Measurements from ENCODE around the gene ROPN1B. TPM values are rescaled to one million over a fixed set of nuclear protein-coding genes. Genes with fewer than 3 reads are reported as not detected.

ROPN1B gene
- total and polyA plus RNA-seq, 2 of the 8 experiments (the other 6 are each of a cell fraction or from before 2014, with no cell fraction given), result 0.30 TPM; not detected in 1

GRCh38 chr3:125958511-125959316, 10.3 kb upstream of the ROPN1B start:
- Histone ChIP-seq H3K27ac (ENCODE audit: low read depth, low read length) (no peak overlapping the region), H3K4ac (replicated peaks; ENCODE audit: insufficient read length, low read depth, low read length) (no peak overlapping the region), H3K23me2 (ENCODE audit: low read depth, low read length) (no peaks in the 10 kb centered on the region), H2AK5ac (ENCODE audit: low read depth, low read length) (no peak overlapping the region), H4K20me1 (replicated peaks in 1 of 2; ENCODE audit: control insufficient read depth in 1 of 2, insufficient read depth in 2 of 2, low read length in 2 of 2) (no peaks in the 10 kb centered on the region), H2AFZ (ENCODE audit: low read length) (peak overlapping the region; percentile 22; the same call in 1 of the 2 replicates), H4K8ac (ENCODE audit: extremely low read depth, insufficient read depth, low read length) (no peak overlapping the region), H3K79me2 (ENCODE audit: control insufficient read depth in 1 of 2, insufficient read depth in 2 of 2, low read length in 2 of 2) (no peaks in the 10 kb centered on the region), H2BK15ac (ENCODE audit: low read length) (no peak overlapping the region), H3K27me3 (replicated peaks in 1 of 4; ENCODE audit: control insufficient read depth in 3 of 4, extremely low read depth in 1 of 4, insufficient read depth in 3 of 4, low read length in 3 of 4) (no peaks in the 10 kb centered on the region), H3K4me2 (ENCODE audit: insufficient read depth in 1 of 2, low read depth in 2 of 2, low read length in 2 of 2) (peak overlapping the region; percentile 29 to 38; a peak in 2 of 4 replicates), H3K23ac (ENCODE audit: insufficient read length) (no peak overlapping the region), H2BK12ac (ENCODE audit: low read depth, low read length) (no peak overlapping the region), H3K14ac (ENCODE audit: insufficient read length) (no peak overlapping the region), H3K4me3 (ENCODE audit: extremely low read depth in 1 of 4, insufficient read depth in 2 of 4, low read depth in 3 of 4, low read length in 4 of 4) (no peak overlapping the region; a peak in 1 of 8 replicates), H3K9me3 (ENCODE audit: insufficient read depth in 2 of 2, low read depth in 1 of 2, low read length in 1 of 2) (no peaks in the 10 kb centered on the region), H3K18ac (ENCODE audit: extremely low read depth, low read length) (no peak overlapping the region), H4K5ac (ENCODE audit: insufficient read length, low read depth, low read length) (no peak overlapping the region), H2BK120ac (replicated peaks; ENCODE audit: low read depth, low read length) (no peak overlapping the region), H3K56ac (replicated peaks; ENCODE audit: insufficient read length, low read depth, low read length) (no peak overlapping the region), H4K91ac (replicated peaks; ENCODE audit: insufficient read length, low read length) (no peak overlapping the region), H3K36me3 (ENCODE audit: control insufficient read depth in 2 of 4, insufficient read depth in 4 of 4, low read length in 3 of 4) (no peaks in the 10 kb centered on the region), H3K4me1 (replicated peaks in 1 of 4; ENCODE audit: control insufficient read depth in 3 of 4, insufficient read depth in 4 of 4, low read length in 3 of 4) (no peaks in the 10 kb centered on the region), H3K79me1 (ENCODE audit: low read depth, low read length) (no peaks in the 10 kb centered on the region), H2BK20ac (ENCODE audit: low read length) (no peak overlapping the region), H3K9ac (replicated peaks in 1 of 4; ENCODE audit: extremely low read depth in 1 of 4, low read depth in 3 of 4, low read length in 3 of 4) (no peak overlapping the region), H2BK5ac (ENCODE audit: low read depth, low read length) (no peak overlapping the region)
- FAIRE-seq (no peak), DNase-seq (ENCODE audit: low read depth in 1 of 2, low spot score in 2 of 2) (peak in 1 of 2 experiments; percentile 55)
- TF ChIP-seq KDM5A (IDR thresholded peaks at IDR 0.05; ENCODE audit: low read length), result no peak
- TF ChIP-seq SAP30 (IDR thresholded peaks at IDR 0.05; ENCODE audit: insufficient read depth, insufficient replicate concordance, low read length), result no peak
- no peak for TF ChIP-seq EGR1 (IDR thresholded peaks at IDR 0.05; ENCODE audit: borderline replicate concordance, low read depth, low read length)
- no peak for TF ChIP-seq SIX5 (IDR thresholded peaks at IDR 0.05; ENCODE audit: low read depth, low read length)
- no peak for TF ChIP-seq YY1 (IDR thresholded peaks at IDR 0.05; ENCODE audit: low read depth, low read length)
- no peak for TF ChIP-seq BRCA1 (IDR thresholded peaks at IDR 0.05; ENCODE audit: low read depth, low read length)
- TF ChIP-seq POLR2A (IDR thresholded peaks at IDR 0.05; ENCODE audit: control extremely low read depth in 1 of 2, low read depth in 2 of 2, low read length in 2 of 2), result no peak
- ChIA-PET CTCF (ENCODE audit: partially characterized antibody) (interaction anchor here (1.0 to 1.5 kb wide), 4 partner anchors 13 to 176 kb away, joined by 3 to 5 read pairs (median 3); no protein-coding TSS in a partner anchor), POLR2A (ENCODE audit: partially characterized antibody) (no interaction called here)
- 78% methylated on average over 30 of the region's 46 CpGs; no CpG with 5 or more reads in 1 of the 2 experiments for WGBS, 2 experiments (ENCODE audit: extremely low coverage in 1 of 2, insufficient coverage in 1 of 2, insufficient read length in 1 of 2, insufficient replicate concordance in 2 of 2, low coverage in 1 of 2, low lambda C conversion rate in 2 of 2, missing lambda C conversion rate in 1 of 2)
